ENCODE results near the gene PPP1R2.

- TF ChIP-seq POLR2AphosphoS5 (IDR thresholded peaks at IDR 0.05) (peak; percentile 99), CTCF (IDR thresholded peaks at IDR 0.05; ENCODE audit: poor library complexity, severe bottlenecking) (peak; percentile 13), SMC3 (conservative IDR thresholded peaks at IDR 0.05; ENCODE audit: poor library complexity) (peak; percentile 28), EP300 (conservative IDR thresholded peaks at IDR 0.05; ENCODE audit: poor library complexity, severe bottlenecking) (no peak)
Observed at GRCh38 chr3:195542698-195543499, at the start of gene PPP1R2.
